CMK (cell line): ENCODE results near the gene COA3.

ENCODE experiments used
- DNase-seq: peaks from one replicate; pipeline ENCODE4 v3.0.0-alpha.2; 2010; ENCODE audit warnings: low read depth

COA3 gene

GRCh38 chr17:42798383-42799380 is at the start of gene COA3, which contains the start of gene CNTD1:
TSS of gene COA3 (minus strand) at chr17:42798704. CDS start at chr17:42798681, 23 bp downstream.
TSS of gene CNTD1 (plus strand) at chr17:42798861. CDS start at chr17:42799068, 207 bp downstream.
- DNase-seq: peak; percentile 56

GRCh38 chr17:42848093-42848492 is 49.6 kb upstream of the COA3 start:
- DNase-seq: no peak

GRCh38 chr17:42846594-42847280 is 48.2 kb upstream of the COA3 start:
- no peak for DNase-seq

GRCh38 chr17:42845918-42846593 is 47.6 kb upstream of the COA3 start:
- DNase-seq: no peak

GRCh38 chr17:42845556-42845917 is 47.0 kb upstream of the COA3 start:
- no peak for DNase-seq

- no peak for DNase-seq
Observed at GRCh38 chr17:42844761-42845555, 46.5 kb upstream of the COA3 start.

- DNase-seq: no peak
Observed at GRCh38 chr17:42844271-42844670, 45.8 kb upstream of the COA3 start, which contains the start of gene AOC2. TSS of gene AOC2 (plus strand) at chr17:42844580. CDS start at chr17:42844627, 47 bp downstream.

GRCh38 chr17:42843358-42843934 is 44.9 kb upstream of the COA3 start:
- DNase-seq: no peak

GRCh38 chr17:42841975-42842685 is 43.6 kb upstream of the COA3 start:
- DNase-seq: no peak

GRCh38 chr17:42835732-42836131 is 37.2 kb upstream of the COA3 start:
- DNase-seq: no peak

- DNase-seq: no peak
Observed at GRCh38 chr17:42833767-42834422, 35.4 kb upstream of the COA3 start.

- DNase-seq: peak; percentile 46
Observed at GRCh38 chr17:42832934-42833766, 34.6 kb upstream of the COA3 start, which contains the start of gene PSME3. TSS of gene PSME3 (plus strand) at chr17:42833397. CDS start at chr17:42833632, 235 bp downstream.

- DNase-seq: no peak
Observed at GRCh38 chr17:42832213-42832933, 33.9 kb upstream of the COA3 start.

- no peak for DNase-seq
Observed at GRCh38 chr17:42830971-42831370, 32.5 kb upstream of the COA3 start.

- no peak for DNase-seq
Observed at GRCh38 chr17:42827472-42827871, 29.0 kb upstream of the COA3 start.

- no peak for DNase-seq
Observed at GRCh38 chr17:42821176-42821575, 22.7 kb upstream of the COA3 start.

GRCh38 chr17:42819939-42820535 is 21.5 kb upstream of the COA3 start:
- DNase-seq: no peak

- DNase-seq: no peak
Observed at GRCh38 chr17:42818379-42818778, 19.9 kb upstream of the COA3 start.
